ENCODE measurements around the gene XXYLT1.
A peak's percentile ranks its signal among the peaks of the same experiment; 100 is the strongest.

The XXYLT1 gene

DNA sequence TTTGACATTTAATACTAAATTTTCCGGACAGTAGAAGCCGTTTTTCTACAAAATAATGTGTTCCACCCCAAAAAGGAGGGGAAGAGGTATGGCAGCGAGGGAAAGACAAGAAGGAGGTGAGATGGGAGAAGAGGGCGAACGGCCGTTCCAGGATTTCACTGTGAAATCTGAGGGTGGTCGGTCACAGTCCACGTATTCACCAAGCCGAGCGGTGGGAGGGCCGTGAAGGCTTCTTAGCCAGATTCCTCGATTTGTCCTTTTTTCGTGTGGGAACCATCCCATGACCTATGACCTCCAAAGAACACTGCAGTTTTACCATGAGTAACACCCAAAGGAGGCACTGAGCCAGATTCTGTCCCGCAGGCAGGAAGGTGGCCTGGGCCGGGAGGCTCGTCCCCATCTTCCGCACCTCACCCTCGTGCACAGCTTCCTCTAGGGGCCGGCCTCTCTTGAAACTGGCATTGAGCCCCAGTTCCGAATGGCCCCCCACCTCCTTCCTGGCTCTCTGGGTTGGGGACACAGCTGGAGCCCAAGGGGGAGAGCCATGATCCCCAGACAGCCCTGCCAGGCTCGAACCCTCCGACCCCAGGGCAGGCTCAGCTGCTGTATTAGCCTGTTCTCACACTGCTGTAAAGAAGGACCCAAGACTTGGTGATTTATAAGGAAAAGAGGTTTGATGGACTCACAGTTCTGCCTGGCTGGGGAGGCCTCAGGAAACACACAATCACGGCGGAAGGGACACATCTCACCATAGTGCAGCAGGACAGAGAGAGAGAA, 23.7 kb downstream of the XXYLT1 start:
- no peak overlapping the region for H3K4me3 ChIP-seq (ENCODE audit: low read depth, low read length)
- H3K36me3 ChIP-seq = no peaks in the 10 kb centered on the region
- no peaks in the 10 kb centered on the region for H3K27me3 ChIP-seq (ENCODE audit: insufficient read depth, low read depth, severe bottlenecking)
- H3K9me3 ChIP-seq (ENCODE audit: severe bottlenecking) = no peaks in the 10 kb centered on the region
- no peak for DNase-seq
- TF ChIP-seq, protein P1, sequence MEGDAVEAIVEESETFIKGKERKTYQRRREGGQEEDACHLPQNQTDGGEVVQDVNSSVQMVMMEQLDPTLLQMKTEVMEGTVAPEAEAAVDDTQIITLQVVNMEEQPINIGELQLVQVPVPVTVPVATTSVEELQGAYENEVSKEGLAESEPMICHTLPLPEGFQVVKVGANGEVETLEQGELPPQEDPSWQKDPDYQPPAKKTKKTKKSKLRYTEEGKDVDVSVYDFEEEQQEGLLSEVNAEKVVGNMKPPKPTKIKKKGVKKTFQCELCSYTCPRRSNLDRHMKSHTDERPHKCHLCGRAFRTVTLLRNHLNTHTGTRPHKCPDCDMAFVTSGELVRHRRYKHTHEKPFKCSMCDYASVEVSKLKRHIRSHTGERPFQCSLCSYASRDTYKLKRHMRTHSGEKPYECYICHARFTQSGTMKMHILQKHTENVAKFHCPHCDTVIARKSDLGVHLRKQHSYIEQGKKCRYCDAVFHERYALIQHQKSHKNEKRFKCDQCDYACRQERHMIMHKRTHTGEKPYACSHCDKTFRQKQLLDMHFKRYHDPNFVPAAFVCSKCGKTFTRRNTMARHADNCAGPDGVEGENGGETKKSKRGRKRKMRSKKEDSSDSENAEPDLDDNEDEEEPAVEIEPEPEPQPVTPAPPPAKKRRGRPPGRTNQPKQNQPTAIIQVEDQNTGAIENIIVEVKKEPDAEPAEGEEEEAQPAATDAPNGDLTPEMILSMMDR (IDR thresholded peaks at IDR 0.05; ENCODE audit: low read depth, low read length) = no peak
- peak overlapping the region; percentile 89 for H3K27ac ChIP-seq

DNA sequence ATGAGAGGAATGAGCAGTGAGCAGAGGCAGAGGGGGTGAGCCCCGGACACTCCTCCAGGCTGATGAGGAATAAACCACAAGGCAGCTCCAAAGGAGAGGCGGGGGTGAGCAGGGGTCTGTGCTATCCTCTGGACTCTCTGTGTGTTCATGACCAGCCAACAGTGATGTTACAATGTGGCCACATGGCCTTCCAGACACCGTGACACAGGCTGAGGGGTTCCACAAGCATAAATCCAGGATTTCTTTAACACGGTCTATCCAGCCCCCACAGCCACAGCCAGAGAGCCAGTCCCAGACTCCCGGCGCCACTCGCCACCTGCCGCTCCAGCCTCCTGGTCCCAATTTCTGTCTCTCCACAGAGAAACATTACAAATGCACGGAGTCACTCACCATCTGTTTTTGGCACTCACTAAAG, 24.4 kb downstream of the XXYLT1 start:
- H3K27ac ChIP-seq = peak overlapping the region; percentile 89
- peak; percentile 74 for DNase-seq
- TF ChIP-seq, protein P1 (IDR thresholded peaks at IDR 0.05; ENCODE audit: low read depth, low read length) = no peak

DNA sequence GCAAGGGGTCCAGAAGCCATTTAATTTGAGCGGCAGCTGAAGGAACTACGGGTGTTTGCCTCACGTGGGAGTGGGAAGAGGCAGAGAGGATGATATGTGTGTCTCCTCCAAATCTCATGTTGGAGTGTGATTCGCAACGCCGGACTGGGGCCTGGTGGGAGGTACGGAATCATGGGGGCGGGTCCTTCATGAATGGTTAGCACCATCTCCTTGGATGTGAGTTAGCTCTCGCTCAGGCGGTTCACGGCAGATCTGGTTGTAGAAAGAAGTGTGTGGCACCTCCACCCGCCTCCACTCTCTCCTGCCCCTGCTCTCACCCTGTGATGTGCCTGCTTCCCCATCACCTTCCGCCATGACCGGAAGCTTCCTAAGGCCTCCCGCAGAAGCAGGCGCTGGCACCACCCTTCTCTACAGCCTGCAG, 25.4 kb downstream of the XXYLT1 start:
- H3K9me3 ChIP-seq (ENCODE audit: severe bottlenecking) = no peaks in the 10 kb centered on the region
- H3K36me3 ChIP-seq = no peaks in the 10 kb centered on the region
- DNase-seq = no peak
- no peaks in the 10 kb centered on the region for H3K27me3 ChIP-seq (ENCODE audit: insufficient read depth, low read depth, severe bottlenecking)
- TF ChIP-seq, protein P1 (IDR thresholded peaks at IDR 0.05; ENCODE audit: low read depth, low read length) = no peak
- peak overlapping the region; percentile 89 for H3K27ac ChIP-seq
- H3K4me3 ChIP-seq (ENCODE audit: low read depth, low read length) = no peak overlapping the region

More for the DNA sequence above, 24.4 kb downstream of the XXYLT1 start:
- Histone ChIP-seq H3K4me3 (ENCODE audit: low read depth, low read length) (no peak overlapping the region), H3K27me3 (ENCODE audit: insufficient read depth, low read depth, severe bottlenecking) (no peaks in the 10 kb centered on the region), H3K36me3 (no peaks in the 10 kb centered on the region), H3K9me3 (ENCODE audit: severe bottlenecking) (no peaks in the 10 kb centered on the region)

DNA sequence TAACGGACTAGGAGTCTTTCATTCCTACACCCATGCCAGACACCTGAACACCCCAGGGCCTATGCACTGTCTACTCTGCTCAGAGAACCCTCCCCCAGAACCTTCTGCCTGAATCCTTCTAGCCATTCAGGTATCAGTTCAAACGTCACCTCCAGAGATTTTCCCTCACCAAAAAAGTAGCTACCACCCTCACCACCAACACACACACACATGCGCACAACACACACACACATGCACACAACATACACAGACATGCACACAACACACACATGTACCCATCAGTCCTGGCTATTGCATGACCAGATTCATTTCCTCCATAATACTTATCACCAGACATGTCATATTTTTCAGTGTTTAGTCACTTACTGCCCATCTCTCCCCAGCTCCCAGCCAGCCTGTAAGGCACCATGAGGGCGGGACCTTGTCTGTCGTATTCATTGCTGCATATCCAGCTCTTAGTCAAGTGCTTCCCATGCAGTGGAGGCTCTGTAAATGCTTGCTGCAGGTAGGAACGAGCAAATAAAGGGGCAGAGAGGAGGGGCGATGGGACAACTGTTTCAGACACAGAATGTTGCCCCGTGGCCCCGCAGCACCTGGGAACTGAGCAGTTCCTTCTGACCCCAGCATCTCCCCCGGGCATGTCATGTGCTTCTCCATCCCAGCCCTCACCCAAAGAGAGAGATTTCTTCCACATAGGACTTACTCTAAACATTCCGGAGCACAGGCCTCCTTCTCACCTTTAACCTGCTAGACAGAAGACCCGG, 29.2 kb downstream of the XXYLT1 start:
- Histone ChIP-seq H3K9me3 (ENCODE audit: severe bottlenecking) (no peaks in the 10 kb centered on the region), H3K4me3 (ENCODE audit: low read depth, low read length) (no peak overlapping the region), H3K27me3 (ENCODE audit: insufficient read depth, low read depth, severe bottlenecking) (no peaks in the 10 kb centered on the region), H3K27ac (no peak overlapping the region), H3K36me3 (no peaks in the 10 kb centered on the region)
- no peak for DNase-seq
- TF ChIP-seq, protein P1 (IDR thresholded peaks at IDR 0.05; ENCODE audit: low read depth, low read length) = no peak

DNA sequence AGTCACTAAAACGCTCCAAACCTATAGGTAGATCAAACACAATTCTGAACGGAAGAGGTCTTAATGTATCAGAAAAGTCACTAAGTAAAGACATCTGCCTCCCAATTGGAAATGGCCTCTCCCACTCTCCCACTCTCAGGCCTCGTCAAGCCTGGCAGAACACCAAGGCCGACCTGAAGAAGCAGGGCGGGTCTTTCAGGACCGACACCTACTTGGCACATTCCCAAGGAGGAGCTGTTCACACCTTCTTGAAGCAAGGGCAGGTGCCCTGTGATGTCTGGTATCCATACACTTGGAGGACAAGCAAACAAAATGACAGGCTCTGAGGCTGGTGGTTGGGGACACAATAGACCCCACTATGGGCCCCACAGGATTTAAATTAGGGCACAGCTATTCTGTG, 30.0 kb downstream of the XXYLT1 start:
- TF ChIP-seq, protein P1 (IDR thresholded peaks at IDR 0.05; ENCODE audit: low read depth, low read length) = no peak
- H3K36me3 ChIP-seq = no peaks in the 10 kb centered on the region
- H3K27me3 ChIP-seq (ENCODE audit: insufficient read depth, low read depth, severe bottlenecking) = no peaks in the 10 kb centered on the region
- H3K27ac ChIP-seq = no peak overlapping the region
- no peak for DNase-seq
- H3K4me3 ChIP-seq (ENCODE audit: low read depth, low read length) = no peak overlapping the region
- H3K9me3 ChIP-seq (ENCODE audit: severe bottlenecking) = no peaks in the 10 kb centered on the region
